Stimulated activated CD8-positive, alpha-beta memory T cell treated with anti-CD3 and anti-CD28 coated beads, Interleukin-15, amount 100 ng/mL, for 48 hours (primary cell): ENCODE data around the gene FXYD3.

Experiments
- DNase-seq, 2 donors: peaks; one replicate each; pipeline ENCODE4 v3.0.0-alpha.2; 2020; ENCODE audit warnings: low read depth in 2 of 2

FXYD3 gene

GRCh38 chr19:35160629-35161433 lies 45.2 kb downstream of the FXYD3 start:
- DNase-seq = no peak

GRCh38 chr19:35161434-35161743 lies 45.8 kb downstream of the FXYD3 start:
- DNase-seq = no peak

- DNase-seq = no peak
Observed at GRCh38 chr19:35162471-35163326, 47.1 kb downstream of the FXYD3 start.

- DNase-seq = no peak
Observed at GRCh38 chr19:35164418-35164817, 48.8 kb downstream of the FXYD3 start.

- no peak for DNase-seq
Observed at GRCh38 chr19:35165200-35166058, 49.8 kb downstream of the FXYD3 start.

GRCh38 chr19:35166100-35167063 lies 50.8 kb downstream of the FXYD3 start:
- DNase-seq = no peak

GRCh38 chr19:35167251-35168119 lies 51.9 kb downstream of the FXYD3 start:
- DNase-seq = no peak

GRCh38 chr19:35168196-35168595 lies 52.6 kb downstream of the FXYD3 start:
- DNase-seq = no peak

GRCh38 chr19:35169221-35169995 lies 53.8 kb downstream of the FXYD3 start:
- no peak for DNase-seq

GRCh38 chr19:35170359-35171061 lies 54.9 kb downstream of the FXYD3 start:
- DNase-seq = no peak

GRCh38 chr19:35171730-35172129 lies 56.1 kb downstream of the FXYD3 start:
- no peak for DNase-seq
